Lower leg skin (tissue), 3 donors: ENCODE measurements around the gene TPM4.
"Not testable (repeated sequence)": the region's sequence is repeated elsewhere in the genome, so short reads cannot be mapped to it uniquely, and the experiment has no call there.

ENCODE experiments used
- CTCF ChIP-seq, 3 donors: fragments of 450-650 bp; IDR thresholded peaks; one replicate each; pipeline ENCODE4 v1.5.1; 2016; ENCODE audit warnings: antibody characterized with exemption in 3 of 3, mild to moderate bottlenecking in 3 of 3, moderate library complexity in 2 of 3
- POLR2A ChIP-seq, 2 donors: fragments of 450-650 bp; IDR thresholded peaks; one replicate each; pipeline ENCODE4 v1.6.1; 2016 to 2017; ENCODE audit warnings: antibody characterized with exemption in 2 of 2, mild to moderate bottlenecking in 1 of 2, moderate library complexity in 1 of 2

GRCh38 chr19:16087404-16087803 is 11.1 kb downstream of the TPM4 start:
- TF ChIP-seq CTCF, POLR2A (IDR thresholded peaks at IDR 0.05): not testable (repeated sequence)
